ENCODE results near the gene TMEM240.
"Not testable (repeated sequence)": the region's sequence is repeated elsewhere in the genome, so short reads cannot be mapped to it uniquely, and the experiment has no call there.

- not testable (repeated sequence) for TF ChIP-seq CTCF (conservative IDR thresholded peaks at IDR 0.05; ENCODE audit: low read depth in 2 of 2); EZH2 (IDR thresholded peaks at IDR 0.05; ENCODE audit: low read depth, unreplicated experiment); EZH2phosphoT487 (IDR thresholded peaks at IDR 0.05; ENCODE audit: unreplicated experiment); POLR2AphosphoS5 (IDR thresholded peaks at IDR 0.05; ENCODE audit: low read depth); REST (IDR thresholded peaks at IDR 0.05; ENCODE audit: unreplicated experiment); ZNF331 (CRISPR knock-in tag; IDR thresholded peaks at IDR 0.05; ENCODE audit: low read depth); JUNB (IDR thresholded peaks at IDR 0.05; ENCODE audit: unreplicated experiment); CREB1 (CRISPR knock-in tag; IDR thresholded peaks at IDR 0.05; ENCODE audit: low read depth); ZNF462 (CRISPR knock-in tag; IDR thresholded peaks at IDR 0.05); ETS1 (IDR thresholded peaks at IDR 0.05); NANOG (IDR thresholded peaks at IDR 0.05; ENCODE audit: borderline replicate concordance)
These were observed 54.6 kb downstream of the TMEM240 start for GRCh38 chr1:1485755-1486317.
